ENCODE measurements around the gene FCER1G. TPM values are rescaled to one million over a fixed set of nuclear protein-coding genes. Genes with fewer than 3 reads are reported as not detected.

The FCER1G gene
- total and polyA plus RNA-seq, 4 donors = 25.4 to 77.1 (median 39.3) TPM

GRCh38 chr1:161177936-161178244, 37.2 kb upstream of the FCER1G start:
- Histone ChIP-seq H3K4me3 (ENCODE audit: low read depth in 1 of 3, low read length in 3 of 3) (peak overlapping the region; percentile 58 to 70 (median 63)), H3K9ac (ENCODE audit: low read depth in 1 of 2, low read length in 2 of 2) (peak overlapping the region; percentile 82 to 96), H3K36me3 (ENCODE audit: control insufficient read depth in 4 of 4, insufficient read depth in 3 of 4, low read depth in 1 of 4, low read length in 3 of 4) (peaks cover 0 to 19% (median 15%) of the 10 kb centered on the region in 4 donors), H3K9me3 (ENCODE audit: control insufficient read depth in 4 of 4, low read length in 3 of 4) (no peaks in the 10 kb centered on the region), H3K27ac (ENCODE audit: low read depth in 1 of 2, low read length in 2 of 2) (peak overlapping the region; percentile 92 to 95), H3K4me1 (ENCODE audit: control insufficient read depth in 4 of 4, insufficient read depth in 4 of 4, low read length in 3 of 4) (peaks cover 0 to 30% (median 24%) of the 10 kb centered on the region in 4 donors), H3K27me3 (ENCODE audit: control insufficient read depth in 4 of 4, insufficient read depth in 4 of 4, low read length in 3 of 4) (no peaks in the 10 kb centered on the region)
- WGBS = 25% methylated on average over 9 of the region's 9 CpGs
- TF ChIP-seq RXRA (IDR thresholded peaks at IDR 0.05) (no peak), MAX (IDR thresholded peaks at IDR 0.05) (peak; percentile 6), SP1 (IDR thresholded peaks at IDR 0.05) (no peak), GABPA (IDR thresholded peaks at IDR 0.05 in 1 of 2, conservative IDR thresholded peaks at IDR 0.05 in 1 of 2) (no peak), ZBTB33 (IDR thresholded peaks at IDR 0.05) (no peak), YY1 (IDR thresholded peaks at IDR 0.05) (no peak)
- DNase-seq (ENCODE audit: low spot score) = no peak

- peaks cover 0 to 22% (median 16%) of the 10 kb centered on the region in 4 donors for H3K4me1 ChIP-seq (ENCODE audit: control insufficient read depth in 4 of 4, insufficient read depth in 4 of 4, low read length in 3 of 4)
- H3K27me3 ChIP-seq (ENCODE audit: control insufficient read depth in 4 of 4, insufficient read depth in 4 of 4, low read length in 3 of 4) = no peaks in the 10 kb centered on the region
- 94% methylated on average over 3 of the region's 3 CpGs for WGBS
- H3K36me3 ChIP-seq (ENCODE audit: control insufficient read depth in 4 of 4, insufficient read depth in 3 of 4, low read depth in 1 of 4, low read length in 3 of 4) = peaks cover 0 to 8% (median 3%) of the 10 kb centered on the region in 4 donors
- TF ChIP-seq GABPA (IDR thresholded peaks at IDR 0.05 in 1 of 2, conservative IDR thresholded peaks at IDR 0.05 in 1 of 2) (no peak), YY1 (IDR thresholded peaks at IDR 0.05) (no peak), FOXA2 (IDR thresholded peaks at IDR 0.05) (no peak), EGR1 (IDR thresholded peaks at IDR 0.05; ENCODE audit: low read depth in 2 of 2) (no peak), TAF1 (conservative IDR thresholded peaks at IDR 0.05) (no peak), RAD21 (IDR thresholded peaks at IDR 0.05) (no peak), HNF4G (IDR thresholded peaks at IDR 0.05) (no peak), REST (IDR thresholded peaks at IDR 0.05) (no peak), SP1 (IDR thresholded peaks at IDR 0.05) (no peak), ATF3 (IDR thresholded peaks at IDR 0.05) (no peak), HNF4A (conservative IDR thresholded peaks at IDR 0.05) (no peak), JUND (IDR thresholded peaks at IDR 0.05) (no peak)
- no peak overlapping the region for H3K27ac ChIP-seq (ENCODE audit: low read depth in 1 of 2, low read length in 2 of 2)
- H3K4me3 ChIP-seq (ENCODE audit: low read depth in 1 of 3, low read length in 3 of 3) = no peak overlapping the region
- no peaks in the 10 kb centered on the region for H3K9me3 ChIP-seq (ENCODE audit: control insufficient read depth in 4 of 4, low read length in 3 of 4)
- peak overlapping the region in 1 of 2 donors; percentile 32 for H3K9ac ChIP-seq (ENCODE audit: low read depth in 1 of 2, low read length in 2 of 2)
- DNase-seq (ENCODE audit: low spot score) = no peak
Observed at GRCh38 chr1:161179698-161180097, 35.4 kb upstream of the FCER1G start.
